GM12892 (cell line): ENCODE data around the gene FCRLB.

Source experiments
- POLR2A ChIP-seq: IDR thresholded peaks from 2 replicates; pipeline ENCODE4 v1.6.1; 2011; ENCODE audit warnings: low read depth, low read length, control low read depth
- POLR2AphosphoS5 ChIP-seq: IDR thresholded peaks from 2 replicates; pipeline ENCODE4 v1.6.1; 2011; ENCODE audit warnings: low read depth, low read length, control low read depth

DNA sequence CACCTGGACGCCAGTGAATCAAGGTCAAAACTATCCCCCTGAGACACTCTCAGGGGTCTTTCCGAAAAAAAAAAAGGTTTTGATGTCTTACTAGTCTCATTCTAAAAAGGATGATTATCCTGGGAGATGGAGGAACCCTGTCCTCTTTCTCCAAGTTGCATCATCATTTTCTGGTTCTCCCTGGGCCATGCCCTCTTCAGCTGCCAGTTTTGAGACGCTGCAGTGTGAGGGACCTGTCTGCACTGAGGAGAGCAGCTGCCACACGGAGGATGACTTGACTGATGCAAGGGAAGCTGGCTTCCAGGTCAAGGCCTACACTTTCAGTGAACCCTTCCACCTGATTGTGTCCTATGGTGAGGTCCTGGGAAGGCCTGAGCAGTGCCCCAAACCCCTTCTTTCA is 10.8 kb upstream of the FCRLB start:
- TF ChIP-seq POLR2AphosphoS5 (no peak), POLR2A (no peak)
